Astrocyte (in vitro differentiated cells and primary cell): ENCODE results near the gene ITGB1BP1.

Experiments
- CTCF ChIP-seq: IDR thresholded peaks from 2 replicates; pipeline ENCODE4 v1.5.1; 2011; ENCODE audit warnings: low read depth, mild to moderate bottlenecking, inconsistent platforms, low read length, moderate library complexity; ENCODE audit not compliant: insufficient read depth
- EZH2 ChIP-seq: IDR thresholded peaks from 2 replicates; pipeline ENCODE4 v1.6.1; 2012; ENCODE audit warnings: mild to moderate bottlenecking, low read length, inconsistent platforms; ENCODE audit not compliant: insufficient read depth

- no peak for TF ChIP-seq CTCF
- no peak for TF ChIP-seq EZH2
These were observed 63.2 kb downstream of the ITGB1BP1 start for GRCh38 chr2:9360110-9360509.
